OCI-LY1 (cell line): ENCODE measurements around the gene RAB4A.

Experiments used
- EZH2 ChIP-seq: fragments of 200-600 bp; sonication (generic), shearing (Covaris generic); IDR thresholded peaks from 2 replicates; pipeline ENCODE4 v1.8.0; 2017; ENCODE audit warnings: borderline replicate concordance, mixed run types, mild to moderate bottlenecking, antibody characterized with exemption, low read length, moderate library complexity, mixed read lengths
- TF ChIP-seq, protein P1 (sequence below): fragments of 200-600 bp; sonication (generic), shearing (Covaris generic); IDR thresholded peaks from 2 replicates; pipeline ENCODE4 v1.5.1; 2017; ENCODE audit warnings: mild to moderate bottlenecking, antibody characterized with exemption, low read length, moderate library complexity, mixed read lengths

DNA sequence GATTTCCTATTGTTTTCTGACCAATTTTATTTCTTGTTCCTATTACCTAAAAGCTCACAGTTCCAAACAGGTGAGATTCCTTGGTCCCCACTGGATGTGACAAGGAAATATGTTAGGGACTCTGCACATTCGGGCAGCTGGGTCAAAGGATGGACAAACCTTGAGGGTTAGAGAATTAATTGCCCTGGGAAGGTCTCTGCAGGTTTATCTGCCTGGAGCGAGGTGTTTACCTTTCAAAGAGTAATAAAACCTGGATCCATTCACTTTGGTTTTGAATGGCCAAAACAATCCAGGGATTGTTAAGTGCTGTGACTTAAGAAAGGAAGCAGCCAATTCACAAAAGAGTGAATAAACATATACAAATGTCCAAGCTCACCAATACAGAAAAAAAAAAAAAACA is 33.6 kb upstream of the RAB4A start:
- TF ChIP-seq, protein P1, sequence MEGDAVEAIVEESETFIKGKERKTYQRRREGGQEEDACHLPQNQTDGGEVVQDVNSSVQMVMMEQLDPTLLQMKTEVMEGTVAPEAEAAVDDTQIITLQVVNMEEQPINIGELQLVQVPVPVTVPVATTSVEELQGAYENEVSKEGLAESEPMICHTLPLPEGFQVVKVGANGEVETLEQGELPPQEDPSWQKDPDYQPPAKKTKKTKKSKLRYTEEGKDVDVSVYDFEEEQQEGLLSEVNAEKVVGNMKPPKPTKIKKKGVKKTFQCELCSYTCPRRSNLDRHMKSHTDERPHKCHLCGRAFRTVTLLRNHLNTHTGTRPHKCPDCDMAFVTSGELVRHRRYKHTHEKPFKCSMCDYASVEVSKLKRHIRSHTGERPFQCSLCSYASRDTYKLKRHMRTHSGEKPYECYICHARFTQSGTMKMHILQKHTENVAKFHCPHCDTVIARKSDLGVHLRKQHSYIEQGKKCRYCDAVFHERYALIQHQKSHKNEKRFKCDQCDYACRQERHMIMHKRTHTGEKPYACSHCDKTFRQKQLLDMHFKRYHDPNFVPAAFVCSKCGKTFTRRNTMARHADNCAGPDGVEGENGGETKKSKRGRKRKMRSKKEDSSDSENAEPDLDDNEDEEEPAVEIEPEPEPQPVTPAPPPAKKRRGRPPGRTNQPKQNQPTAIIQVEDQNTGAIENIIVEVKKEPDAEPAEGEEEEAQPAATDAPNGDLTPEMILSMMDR: no peak
- no peak for TF ChIP-seq EZH2
